Lower leg skin (tissue), 3 donors: Measurements from ENCODE around the gene RNF213.

Experiments
- POLR2A ChIP-seq, 2 donors: fragments of 450-650 bp; IDR thresholded peaks; one replicate each; pipeline ENCODE4 v1.6.1; 2016 to 2017; ENCODE audit warnings: antibody characterized with exemption in 2 of 2, mild to moderate bottlenecking in 1 of 2, moderate library complexity in 1 of 2
- TF ChIP-seq, protein P1 (sequence below), 3 donors: fragments of 450-650 bp; IDR thresholded peaks; one replicate each; pipeline ENCODE4 v1.5.1; 2016; ENCODE audit warnings: antibody characterized with exemption in 3 of 3, mild to moderate bottlenecking in 3 of 3, moderate library complexity in 2 of 3

DNA sequence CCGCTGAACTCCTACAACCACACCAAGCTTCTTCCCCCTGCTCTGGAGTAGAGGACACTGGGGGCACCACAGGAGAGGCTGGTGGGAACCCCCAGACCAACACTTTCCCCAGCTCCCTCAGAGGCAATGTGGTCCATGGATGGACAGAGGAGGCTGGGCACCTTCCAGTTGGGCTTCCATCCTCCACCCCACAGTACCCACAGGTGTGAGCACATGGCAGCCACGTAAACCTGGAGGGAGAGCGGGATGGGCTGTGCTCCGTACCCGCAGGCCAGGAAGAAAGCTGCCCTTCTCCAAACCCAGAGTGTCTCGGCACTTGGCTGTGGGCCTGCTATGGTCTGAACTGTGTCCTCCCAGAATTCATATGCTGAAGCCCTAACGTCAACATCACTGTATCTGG lies 42.3 kb upstream of the RNF213 start:
- TF ChIP-seq, protein P1, sequence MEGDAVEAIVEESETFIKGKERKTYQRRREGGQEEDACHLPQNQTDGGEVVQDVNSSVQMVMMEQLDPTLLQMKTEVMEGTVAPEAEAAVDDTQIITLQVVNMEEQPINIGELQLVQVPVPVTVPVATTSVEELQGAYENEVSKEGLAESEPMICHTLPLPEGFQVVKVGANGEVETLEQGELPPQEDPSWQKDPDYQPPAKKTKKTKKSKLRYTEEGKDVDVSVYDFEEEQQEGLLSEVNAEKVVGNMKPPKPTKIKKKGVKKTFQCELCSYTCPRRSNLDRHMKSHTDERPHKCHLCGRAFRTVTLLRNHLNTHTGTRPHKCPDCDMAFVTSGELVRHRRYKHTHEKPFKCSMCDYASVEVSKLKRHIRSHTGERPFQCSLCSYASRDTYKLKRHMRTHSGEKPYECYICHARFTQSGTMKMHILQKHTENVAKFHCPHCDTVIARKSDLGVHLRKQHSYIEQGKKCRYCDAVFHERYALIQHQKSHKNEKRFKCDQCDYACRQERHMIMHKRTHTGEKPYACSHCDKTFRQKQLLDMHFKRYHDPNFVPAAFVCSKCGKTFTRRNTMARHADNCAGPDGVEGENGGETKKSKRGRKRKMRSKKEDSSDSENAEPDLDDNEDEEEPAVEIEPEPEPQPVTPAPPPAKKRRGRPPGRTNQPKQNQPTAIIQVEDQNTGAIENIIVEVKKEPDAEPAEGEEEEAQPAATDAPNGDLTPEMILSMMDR (IDR thresholded peaks at IDR 0.05) = no peak
- no peak for TF ChIP-seq POLR2A (IDR thresholded peaks at IDR 0.05)
